Thoracic aorta endothelial cell (primary cell): ENCODE results near the gene FUOM. TPM values are rescaled to one million over a fixed set of nuclear protein-coding genes. Genes with fewer than 3 reads are reported as not detected.

Experiments used
- small RNA-seq: library from RNA; depleted of rRNA; stranded (forward); fragments of <200 nt; gene quantifications from one replicate; pipeline ENCODE3, GENCODE V24; 2012
- total RNA-seq: library from RNA; depleted of rRNA; stranded (reverse); fragments of >200 nt; gene quantifications from 2 replicates; pipeline ENCODE4 v1.2.3, GENCODE V29; 2012

FUOM gene
- total RNA-seq: 17.0 and 18.4 TPM in 2 replicates

GRCh38 chr10:133357285-133358161 lies at the start of gene FUOM:
Gene FUOM, minus strand, starts transcription at chr10:133358019. Its CDS starts 12 bp downstream, at chr10:133358007.

DNA sequence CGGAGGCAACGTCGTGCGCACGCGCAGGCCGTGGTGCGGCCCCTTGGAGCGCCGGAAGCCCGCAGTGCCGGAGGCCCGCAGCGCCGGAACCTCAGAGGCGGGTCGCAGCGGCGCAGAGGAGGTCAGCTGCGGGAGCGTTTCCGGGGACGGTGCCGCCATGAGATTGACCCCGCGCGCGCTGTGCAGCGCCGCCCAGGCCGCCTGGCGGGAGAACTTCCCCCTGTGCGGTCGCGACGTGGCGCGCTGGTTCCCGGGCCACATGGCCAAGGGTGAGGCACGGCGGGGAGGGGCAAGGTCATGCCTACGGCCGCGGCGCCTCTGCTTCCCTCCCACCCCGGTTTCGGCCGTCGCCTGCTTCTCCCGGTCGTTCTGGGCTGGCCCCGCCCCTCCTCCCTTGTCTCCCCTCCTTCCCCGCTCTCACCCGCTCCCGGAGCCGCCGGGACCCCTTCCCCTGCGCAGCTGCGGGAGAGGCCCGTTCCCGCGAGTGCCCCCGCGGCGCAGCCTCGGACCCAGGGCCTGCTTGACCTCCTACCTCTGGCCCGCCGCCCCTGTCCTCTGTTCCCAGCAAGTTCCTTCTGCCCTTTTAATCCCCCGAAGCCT lies 36.3 kb upstream of the FUOM start, which contains the start of gene MTG1:
Gene MTG1, plus strand, starts transcription at position 94 of the 600 bp plus-strand sequence. Its CDS starts 64 bp downstream, at position 158.

DNA sequence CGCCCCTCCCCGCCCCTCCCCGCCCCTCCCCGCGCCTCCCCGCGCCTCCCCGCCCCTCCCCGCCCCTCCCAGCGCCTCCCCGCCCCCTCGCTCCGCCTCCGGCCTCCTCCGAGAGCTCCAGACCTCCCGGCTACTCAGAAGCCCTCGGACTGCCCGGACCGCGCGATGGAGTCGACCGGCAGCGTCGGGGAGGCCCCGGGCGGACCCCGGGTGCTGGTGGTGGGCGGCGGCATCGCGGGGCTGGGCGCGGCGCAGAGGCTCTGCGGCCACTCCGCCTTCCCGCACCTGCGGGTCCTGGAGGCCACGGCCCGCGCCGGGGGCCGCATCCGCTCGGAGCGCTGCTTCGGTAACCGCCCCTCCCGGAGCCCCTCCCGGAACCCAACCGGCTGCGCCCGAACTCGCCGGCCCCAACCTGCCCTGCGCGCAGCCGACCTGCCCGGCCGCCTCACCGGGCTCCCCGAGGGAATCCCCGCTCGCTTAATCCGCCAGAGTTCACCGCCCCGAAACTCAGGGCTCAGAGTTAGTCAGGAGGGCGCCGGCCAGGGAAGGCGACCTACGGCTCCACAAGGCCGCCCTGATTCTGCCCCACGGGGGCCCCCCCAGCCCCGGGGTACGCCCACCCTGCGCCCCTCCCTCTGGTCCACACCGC lies 21.5 kb upstream of the FUOM start, which contains the start of gene PAOX:
Gene PAOX, plus strand, starts transcription at position 111 of the 649 bp plus-strand sequence. Its CDS starts 55 bp downstream, at position 166.

DNA sequence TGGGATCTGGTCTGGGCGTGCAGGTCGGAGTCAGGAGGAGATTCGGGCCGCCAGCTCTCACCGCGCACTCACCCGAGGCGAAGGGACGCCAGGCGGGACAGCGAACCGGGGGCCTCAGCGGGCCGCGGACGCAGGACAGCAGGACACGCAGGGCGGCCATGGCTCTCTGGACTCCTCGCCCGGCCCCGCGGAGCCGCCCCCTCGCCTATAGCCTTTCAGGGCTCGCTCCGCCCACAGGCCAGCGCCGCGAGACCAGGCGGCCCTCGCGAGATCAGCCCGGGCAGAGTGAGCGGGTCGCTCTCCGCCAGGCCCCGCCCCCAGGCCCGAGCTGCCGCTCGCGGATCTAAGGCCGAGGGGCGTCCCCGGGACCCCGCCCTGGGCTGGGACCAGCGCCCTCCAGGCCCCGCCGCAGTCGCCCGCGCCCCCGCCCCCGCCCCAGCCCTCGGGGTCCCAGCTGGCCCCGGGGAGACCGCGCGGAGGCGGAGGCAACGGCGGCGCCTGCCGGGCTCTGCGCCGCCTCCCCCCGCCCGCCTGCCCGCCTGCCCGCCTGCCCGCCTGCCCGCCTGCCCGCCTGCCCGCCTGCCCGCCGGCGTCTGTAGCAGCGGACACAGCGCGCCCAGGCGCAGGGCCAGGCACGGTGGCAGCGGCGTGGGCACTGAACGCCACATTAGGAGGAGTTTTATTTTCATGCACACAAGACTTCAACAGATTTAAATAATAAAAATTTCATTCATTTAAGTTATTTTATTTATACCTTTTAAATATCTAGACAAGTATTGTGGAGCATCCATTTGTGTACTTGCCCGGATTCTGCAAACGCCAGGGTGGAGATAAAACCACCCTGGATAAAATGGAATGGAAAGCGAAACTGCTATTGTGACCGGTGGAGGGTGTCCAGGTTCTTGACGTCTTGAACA lies 15.6 kb upstream of the FUOM start, which contains the start of gene ECHS1:
Gene ECHS1, minus strand, starts transcription at position 181 of the 917 bp plus-strand sequence. Its CDS starts 21 bp downstream, at position 160.

GRCh38 chr10:133336577-133337369 lies 21.0 kb downstream of the FUOM start, which contains the start of gene CALY:
Gene CALY, minus strand, starts transcription at chr10:133336896. Its CDS starts 7,907 bp downstream, at chr10:133328989.

DNA sequence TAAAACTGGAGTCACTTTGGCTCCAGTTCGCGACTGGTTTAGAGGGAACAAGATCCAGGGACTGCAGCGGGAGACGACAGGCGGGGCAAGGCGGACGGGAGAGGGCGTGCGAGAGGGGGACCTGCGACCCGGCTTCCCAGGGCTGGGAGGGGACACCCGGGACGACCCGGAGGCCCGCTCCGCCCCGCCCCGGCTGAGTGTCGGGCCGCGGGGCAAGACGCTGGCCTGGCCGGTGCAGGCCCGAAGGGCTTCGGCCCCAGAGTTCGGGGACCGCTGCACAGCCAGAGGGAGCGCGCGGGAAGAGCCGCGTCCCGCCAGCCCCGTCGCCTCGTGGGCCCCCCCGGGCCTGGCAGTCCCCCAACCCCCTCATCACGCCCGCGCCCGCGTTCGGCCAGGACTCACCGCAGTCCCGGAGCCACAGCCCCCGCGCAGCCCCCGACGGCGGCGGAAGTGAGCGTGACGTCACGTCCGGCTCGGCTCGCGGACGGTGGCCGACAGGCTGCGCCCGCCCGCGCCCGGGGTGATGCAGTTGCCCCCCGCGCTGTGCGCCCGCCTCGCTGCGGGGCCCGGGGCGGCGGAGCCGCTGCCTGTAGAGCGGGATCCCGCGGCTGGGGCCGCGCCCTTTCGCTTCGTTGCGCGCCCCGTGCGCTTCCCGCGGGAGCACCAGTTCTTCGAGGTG lies 49.3 kb downstream of the FUOM start, which contains the start of the genes TUBGCP2 and ZNF511:
Gene TUBGCP2, minus strand, starts transcription at position 452 of the 679 bp plus-strand sequence. CDS start 5,931 bp downstream, outside the sequence.
Gene ZNF511, plus strand, starts transcription at position 494 of the 679 bp plus-strand sequence. Its CDS starts 30 bp downstream, at position 524.

Small RNA genes lying within 50 kb of the gene (small RNA-seq; reads per million reads assigned to genes)
- gene AL360181.4 (not detected), gene BANF1P2 (not detected), gene MIR3944 (0.21 reads per million)

Other genes starting within 250 kb of the FUOM start
- gene KNDC1, start 197.8 kb downstream of the FUOM start, total RNA-seq: not detected in 2 replicates
- not detected in 2 replicates for gene UTF1, start 127.8 kb downstream of the FUOM start, total RNA-seq
- not detected in 2 replicates for gene VENTX, start 120.2 kb downstream of the FUOM start, total RNA-seq
- 0.07 and 0.13 TPM in 2 replicates for gene ADAM8, start 81.2 kb downstream of the FUOM start, total RNA-seq
- 47.2 and 59.9 TPM in 2 replicates for gene TUBGCP2, start 49.1 kb downstream of the FUOM start, total RNA-seq
- gene ZNF511, start 49.1 kb downstream of the FUOM start, total RNA-seq: 24.2 and 25.9 TPM in 2 replicates
- not detected in 2 replicates for gene CALY, start 21.1 kb downstream of the FUOM start, total RNA-seq
- not detected in 2 replicates for gene PRAP1, start 10.6 kb downstream of the FUOM start, total RNA-seq
- 62.0 and 63.2 TPM in 2 replicates for gene ECHS1, start 15.3 kb upstream of the FUOM start, total RNA-seq
- 3.9 and 4.6 TPM in 2 replicates for gene PAOX, start 21.2 kb upstream of the FUOM start, total RNA-seq
- 40.7 and 45.3 TPM in 2 replicates for gene MTG1, start 36.1 kb upstream of the FUOM start, total RNA-seq
- gene SPRN, start 66.6 kb upstream of the FUOM start, total RNA-seq: not detected in 2 replicates
- 0.66 and 0.86 TPM in 2 replicates for gene SCART1, start 95.9 kb upstream of the FUOM start, total RNA-seq
- gene CYP2E1, start 169.3 kb upstream of the FUOM start, total RNA-seq: not detected in 2 replicates
- gene SYCE1, start 207.6 kb upstream of the FUOM start, total RNA-seq: 0.14 TPM in 1 of 2 replicates, not detected in the other